Measurements from ENCODE around the gene CRACR2B.

Gene CRACR2B

GRCh38 chr11:827897-828192, at the start of gene CRACR2B:
CRACR2B (plus strand) TSS chr11:827919; CDS start chr11:828608, 689 bp downstream.
- no peak for DNase-seq (ENCODE audit: low spot score)

GRCh38 chr11:778976-779954, 48.5 kb upstream of the CRACR2B start:
- no peak for DNase-seq (ENCODE audit: low spot score)

- no peak for DNase-seq (ENCODE audit: low spot score)
Observed at GRCh38 chr11:779955-780532, 47.7 kb upstream of the CRACR2B start.

- no peak for DNase-seq (ENCODE audit: low spot score)
Observed at GRCh38 chr11:782264-783174, 45.2 kb upstream of the CRACR2B start.

GRCh38 chr11:783581-784015, 44.1 kb upstream of the CRACR2B start:
- DNase-seq (ENCODE audit: low spot score): peak; percentile 88

- DNase-seq (ENCODE audit: low spot score): no peak
Observed at GRCh38 chr11:786235-787083, 41.3 kb upstream of the CRACR2B start.

GRCh38 chr11:787084-787675, 40.5 kb upstream of the CRACR2B start:
- no peak for DNase-seq (ENCODE audit: low spot score)

- DNase-seq (ENCODE audit: low spot score): no peak
Observed at GRCh38 chr11:788009-788640, 39.6 kb upstream of the CRACR2B start.

GRCh38 chr11:788953-789940, 38.5 kb upstream of the CRACR2B start:
- no peak for DNase-seq (ENCODE audit: low spot score)

GRCh38 chr11:789943-790342, 37.8 kb upstream of the CRACR2B start, which contains the start of gene CEND1:
CEND1 (minus strand) TSS chr11:790090; CDS start chr11:788576, 1,514 bp downstream.
- peak; percentile 88 for DNase-seq (ENCODE audit: low spot score)

- peak; percentile 59 for DNase-seq (ENCODE audit: low spot score)
Observed at GRCh38 chr11:790721-791564, 36.8 kb upstream of the CRACR2B start.

GRCh38 chr11:791658-792534, 35.8 kb upstream of the CRACR2B start:
- DNase-seq (ENCODE audit: low spot score): no peak

GRCh38 chr11:792535-792821, 35.2 kb upstream of the CRACR2B start:
- DNase-seq (ENCODE audit: low spot score): no peak

- no peak for DNase-seq (ENCODE audit: low spot score)
Observed at GRCh38 chr11:792873-793272, 34.8 kb upstream of the CRACR2B start.

GRCh38 chr11:793556-793955, 34.2 kb upstream of the CRACR2B start:
- no peak for DNase-seq (ENCODE audit: low spot score)

- no peak for DNase-seq (ENCODE audit: low spot score)
Observed at GRCh38 chr11:794013-794765, 33.5 kb upstream of the CRACR2B start.
